Measurements from ENCODE around the gene ESPNL.

Gene ESPNL

GRCh38 chr2:238132463-238133450 lies 32.6 kb downstream of the ESPNL start:
- in situ Hi-C loops (cut with HindIII; ENCODE audit: low pct_unique_long_range_greater_than_20kb, low sequenced_read_pairs), result no loop called here
- no peak for TF ChIP-seq JUND (IDR thresholded peaks at IDR 0.05; ENCODE audit: low read depth)
- no peak for DNase-seq (ENCODE audit: low read depth in 1 of 2, low spot score in 1 of 2)

GRCh38 chr2:238133499-238134392 lies 33.6 kb downstream of the ESPNL start:
- in situ Hi-C loops (cut with HindIII; ENCODE audit: low pct_unique_long_range_greater_than_20kb, low sequenced_read_pairs), result no loop called here
- DNase-seq (ENCODE audit: low read depth in 1 of 2, low spot score in 1 of 2), result no peak
- no peak for TF ChIP-seq JUND (IDR thresholded peaks at IDR 0.05; ENCODE audit: low read depth)

- no peak for TF ChIP-seq JUND (IDR thresholded peaks at IDR 0.05; ENCODE audit: low read depth)
- DNase-seq (ENCODE audit: low read depth in 1 of 2, low spot score in 1 of 2), result no peak
- in situ Hi-C loops (cut with HindIII; ENCODE audit: low pct_unique_long_range_greater_than_20kb, low sequenced_read_pairs), result no loop called here
These were observed 34.2 kb downstream of the ESPNL start for GRCh38 chr2:238134393-238134785.

- DNase-seq (ENCODE audit: low read depth in 1 of 2, low spot score in 1 of 2), result no peak
- in situ Hi-C loops (cut with HindIII; ENCODE audit: low pct_unique_long_range_greater_than_20kb, low sequenced_read_pairs), result no loop called here
- TF ChIP-seq JUND (IDR thresholded peaks at IDR 0.05; ENCODE audit: low read depth), result no peak
These were observed 35.5 kb downstream of the ESPNL start for GRCh38 chr2:238135601-238136150.

GRCh38 chr2:238136820-238137537 lies 36.8 kb downstream of the ESPNL start:
- no peak for DNase-seq (ENCODE audit: low read depth in 1 of 2, low spot score in 1 of 2)
- in situ Hi-C loops (cut with HindIII; ENCODE audit: low pct_unique_long_range_greater_than_20kb, low sequenced_read_pairs), result no loop called here
- TF ChIP-seq JUND (IDR thresholded peaks at IDR 0.05; ENCODE audit: low read depth), result no peak

GRCh38 chr2:238137885-238138284 lies 37.7 kb downstream of the ESPNL start:
- DNase-seq (ENCODE audit: low read depth in 1 of 2, low spot score in 1 of 2), result no peak
- in situ Hi-C loops (cut with HindIII; ENCODE audit: low pct_unique_long_range_greater_than_20kb, low sequenced_read_pairs), result no loop called here
- TF ChIP-seq JUND (IDR thresholded peaks at IDR 0.05; ENCODE audit: low read depth), result no peak

GRCh38 chr2:238138331-238139195 lies 38.4 kb downstream of the ESPNL start, which contains the start of gene KLHL30:
Gene KLHL30, plus strand, starts transcription at chr2:238138668. Its CDS starts 2,087 bp downstream, at chr2:238140755.
- DNase-seq (ENCODE audit: low read depth in 1 of 2, low spot score in 1 of 2), result no peak
- no peak for TF ChIP-seq JUND (IDR thresholded peaks at IDR 0.05; ENCODE audit: low read depth)
- in situ Hi-C loops (cut with HindIII; ENCODE audit: low pct_unique_long_range_greater_than_20kb, low sequenced_read_pairs), result no loop called here

GRCh38 chr2:238139196-238140039 lies 39.3 kb downstream of the ESPNL start:
- TF ChIP-seq JUND (IDR thresholded peaks at IDR 0.05; ENCODE audit: low read depth), result no peak
- in situ Hi-C loops (cut with HindIII; ENCODE audit: low pct_unique_long_range_greater_than_20kb, low sequenced_read_pairs), result no loop called here
- DNase-seq (ENCODE audit: low read depth in 1 of 2, low spot score in 1 of 2), result no peak

GRCh38 chr2:238140040-238140439 lies 39.9 kb downstream of the ESPNL start:
- no peak for DNase-seq (ENCODE audit: low read depth in 1 of 2, low spot score in 1 of 2)
- in situ Hi-C loops (cut with HindIII; ENCODE audit: low pct_unique_long_range_greater_than_20kb, low sequenced_read_pairs), result no loop called here
- no peak for TF ChIP-seq JUND (IDR thresholded peaks at IDR 0.05; ENCODE audit: low read depth)

- in situ Hi-C loops (cut with HindIII; ENCODE audit: low pct_unique_long_range_greater_than_20kb, low sequenced_read_pairs), result no loop called here
- no peak for TF ChIP-seq JUND (IDR thresholded peaks at IDR 0.05; ENCODE audit: low read depth)
- DNase-seq (ENCODE audit: low read depth in 1 of 2, low spot score in 1 of 2), result no peak
These were observed 40.8 kb downstream of the ESPNL start for GRCh38 chr2:238140721-238141540.
